Lower leg skin (tissue), 4 donors: Measurements from ENCODE around the gene SYNRG. TPM values are rescaled to one million over a fixed set of nuclear protein-coding genes. Genes with fewer than 3 reads are reported as not detected.

Experiments used
- DNase-seq, 2 donors: peaks; one replicate each; pipeline ENCODE4 v3.0.0-alpha.2; 2019; ENCODE audit warnings: low spot score in 2 of 2
- H3K4me3 ChIP-seq: fragments of 200-600 bp; sonication (generic); 2 replicates; pipeline ENCODE4 v1.5.1; 2017; ENCODE audit warnings: mild to moderate bottlenecking, low read depth; ENCODE audit not compliant: poor library complexity, severe bottlenecking
- CTCF ChIP-seq, 3 donors: fragments of 450-650 bp; IDR thresholded peaks; one replicate each; pipeline ENCODE4 v1.5.1; 2016; ENCODE audit warnings: antibody characterized with exemption in 3 of 3, mild to moderate bottlenecking in 3 of 3, moderate library complexity in 2 of 3
- POLR2A ChIP-seq, 2 donors: fragments of 450-650 bp; IDR thresholded peaks; one replicate each; pipeline ENCODE4 v1.6.1; 2016 to 2017; ENCODE audit warnings: antibody characterized with exemption in 2 of 2, mild to moderate bottlenecking in 1 of 2, moderate library complexity in 1 of 2
- WGBS, 2 donors: methylation state at CpG; one replicate each; pipeline ENCODE4 v1.1.5; 2018; 5-methylcytosine and 5-hydroxymethylcytosine counted together
- intact Hi-C: fragments of 100-400 bp; cut with DNase I; formaldehyde crosslinking; loops from one replicate; pipeline ENCODE4 v1.15.0; 2023; ENCODE audit warnings: low total_unique reads
- total RNA-seq, 4 donors: library from RNA; depleted of rRNA; stranded (reverse); fragments of >200 nt; gene quantifications; one replicate each; pipeline ENCODE4 v1.1.0, GENCODE V29; 2016

The SYNRG gene
- total RNA-seq, 4 donors from 2014 or later, result 23.3 to 40.7 (median 24.5) TPM

GRCh38 chr17:37480427-37480826 lies 128.8 kb downstream of the SYNRG start:
- no peak for TF ChIP-seq CTCF (IDR thresholded peaks at IDR 0.05)
- no peak for TF ChIP-seq POLR2A (IDR thresholded peaks at IDR 0.05)
- intact Hi-C loops, result no loop called here
- no peak overlapping the region for H3K4me3 ChIP-seq
- no peak for DNase-seq
- WGBS, 2 donors, result 65 to 69% methylated on average over 2 of the region's 2 CpGs

- no peak for DNase-seq
- no peak overlapping the region for H3K4me3 ChIP-seq
- 88 to 92% methylated on average over 1 of the region's 1 CpG for WGBS, 2 donors
- intact Hi-C loops, result no loop called here
- TF ChIP-seq POLR2A (IDR thresholded peaks at IDR 0.05) (no peak), CTCF (IDR thresholded peaks at IDR 0.05) (no peak)
Observed at GRCh38 chr17:37479025-37479424, 130.2 kb downstream of the SYNRG start.

- no peak overlapping the region for H3K4me3 ChIP-seq
- WGBS, 2 donors, result 23 to 31% methylated on average over 2 of the region's 2 CpGs
- DNase-seq, result peak; percentile 86 to 93
- intact Hi-C loops, result no loop called here
- TF ChIP-seq CTCF (IDR thresholded peaks at IDR 0.05) (no peak), POLR2A (IDR thresholded peaks at IDR 0.05) (no peak)
Observed at GRCh38 chr17:37478187-37478586, 131.0 kb downstream of the SYNRG start.

- H3K4me3 ChIP-seq, result no peak overlapping the region
- TF ChIP-seq CTCF (IDR thresholded peaks at IDR 0.05) (no peak), POLR2A (IDR thresholded peaks at IDR 0.05) (no peak)
- WGBS, 2 donors, result 35 to 46% methylated on average over 4 of the region's 4 CpGs
- intact Hi-C loops, result no loop called here
- peak in 1 of 2 donors; percentile 64 for DNase-seq
Observed at GRCh38 chr17:37476431-37477120, 132.6 kb downstream of the SYNRG start.

GRCh38 chr17:37475731-37476420 lies 133.3 kb downstream of the SYNRG start:
- no peak for DNase-seq
- TF ChIP-seq CTCF (IDR thresholded peaks at IDR 0.05) (no peak), POLR2A (IDR thresholded peaks at IDR 0.05) (no peak)
- whole genome bisulfite sequencing, 2 donors, result 40% methylated on average over 1 of the region's 1 CpG
- H3K4me3 ChIP-seq, result no peak overlapping the region
- intact Hi-C loops, result no loop called here
